ENCODE measurements around the gene SNX10. TPM values are rescaled to one million over a fixed set of nuclear protein-coding genes. Genes with fewer than 3 reads are reported as not detected.

Gene SNX10
- total RNA-seq, 1 donor from 2014 or later, result 1.3 TPM

- intact Hi-C loops (cut with DNase I), result no loop called here
Measured at GRCh38 chr7:26423436-26423835, 131.8 kb downstream of the SNX10 start.

More at GRCh38 chr7:26423436-26423835, 131.8 kb downstream of the SNX10 start:
- no peak for DNase-seq (ENCODE audit: low spot score)

Other genes with a start within 250 kb of the SNX10 start
- gene NFE2L3, start 139.7 kb upstream of the SNX10 start, total RNA-seq, result 0.57 TPM
- 353 TPM for gene HNRNPA2B1, start 91.1 kb upstream of the SNX10 start, total RNA-seq
- 66.8 TPM for gene CBX3, start 90.1 kb upstream of the SNX10 start, total RNA-seq